GM18526 (cell line): ENCODE measurements around the gene TCEA2.

Experiments
- POLR2A ChIP-seq: IDR thresholded peaks from 3 replicates; pipeline ENCODE4 v1.6.1; 2011; ENCODE audit not compliant: insufficient read length; ENCODE audit errors: extremely low read depth

TCEA2 gene

DNA sequence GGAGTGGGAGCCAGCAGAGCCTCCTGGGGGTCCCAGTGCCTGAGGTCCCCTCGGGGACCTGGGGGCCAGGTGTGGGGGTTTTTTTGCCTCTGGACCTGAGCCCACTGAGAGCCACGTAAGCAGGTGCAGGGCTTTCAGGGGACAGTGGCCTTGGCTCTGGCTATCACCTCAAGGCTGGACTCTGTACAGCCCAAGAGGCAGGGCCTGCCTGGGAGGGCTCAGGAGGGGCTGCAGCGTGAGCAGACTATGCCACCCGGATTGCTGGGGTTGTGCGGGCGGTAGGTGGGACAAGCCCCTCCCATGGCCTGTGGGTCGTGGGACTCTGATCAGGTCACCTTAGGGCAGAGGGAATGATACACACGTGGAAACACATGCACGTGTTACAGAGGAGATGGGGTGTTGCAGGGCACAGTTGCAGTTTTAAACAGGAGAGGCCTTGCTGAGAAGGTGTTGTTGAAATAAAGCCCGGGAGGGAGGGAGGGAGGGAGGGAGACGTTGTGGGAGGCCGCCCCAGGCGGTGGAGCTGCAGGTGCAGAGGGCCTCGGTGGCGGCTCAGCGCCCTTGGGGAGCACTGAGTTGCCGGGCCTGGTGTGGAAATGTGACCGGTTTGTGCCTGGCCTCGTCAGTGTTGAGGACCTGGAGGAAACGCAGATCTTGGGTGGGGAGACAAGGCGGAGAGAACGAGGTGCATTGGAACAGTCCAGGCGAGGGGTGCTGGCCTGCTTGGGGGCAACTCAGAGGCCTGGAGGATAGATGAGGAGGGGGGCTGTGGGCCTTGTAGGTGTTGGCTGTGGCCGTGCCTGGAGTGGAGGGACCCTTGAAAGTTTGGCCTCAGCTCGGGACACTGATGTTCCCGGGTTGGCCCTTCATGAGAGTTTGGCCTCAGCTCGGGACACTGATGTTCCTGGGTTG is 2.3 kb downstream of the TCEA2 start:
- TF ChIP-seq POLR2A = no peak

DNA sequence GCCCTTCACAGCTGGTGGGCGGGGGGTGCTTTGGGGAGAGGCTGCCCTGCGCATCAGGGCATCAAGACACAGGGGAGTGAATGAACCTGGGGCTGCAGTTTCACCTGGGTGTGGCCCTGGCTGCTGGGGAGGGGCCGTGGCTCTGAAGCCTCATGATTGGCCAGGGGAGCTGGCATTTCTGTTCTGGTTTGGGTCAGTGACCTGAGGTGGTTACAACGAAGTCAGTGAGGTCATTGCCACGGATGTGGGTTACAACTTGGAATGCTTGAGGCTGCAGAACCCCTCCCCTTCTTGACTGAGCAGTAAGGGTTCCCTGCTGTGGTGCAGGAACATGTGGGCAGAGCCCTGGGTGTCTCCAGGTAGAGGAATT is 3.0 kb downstream of the TCEA2 start:
- peak; percentile 41 for TF ChIP-seq POLR2A

DNA sequence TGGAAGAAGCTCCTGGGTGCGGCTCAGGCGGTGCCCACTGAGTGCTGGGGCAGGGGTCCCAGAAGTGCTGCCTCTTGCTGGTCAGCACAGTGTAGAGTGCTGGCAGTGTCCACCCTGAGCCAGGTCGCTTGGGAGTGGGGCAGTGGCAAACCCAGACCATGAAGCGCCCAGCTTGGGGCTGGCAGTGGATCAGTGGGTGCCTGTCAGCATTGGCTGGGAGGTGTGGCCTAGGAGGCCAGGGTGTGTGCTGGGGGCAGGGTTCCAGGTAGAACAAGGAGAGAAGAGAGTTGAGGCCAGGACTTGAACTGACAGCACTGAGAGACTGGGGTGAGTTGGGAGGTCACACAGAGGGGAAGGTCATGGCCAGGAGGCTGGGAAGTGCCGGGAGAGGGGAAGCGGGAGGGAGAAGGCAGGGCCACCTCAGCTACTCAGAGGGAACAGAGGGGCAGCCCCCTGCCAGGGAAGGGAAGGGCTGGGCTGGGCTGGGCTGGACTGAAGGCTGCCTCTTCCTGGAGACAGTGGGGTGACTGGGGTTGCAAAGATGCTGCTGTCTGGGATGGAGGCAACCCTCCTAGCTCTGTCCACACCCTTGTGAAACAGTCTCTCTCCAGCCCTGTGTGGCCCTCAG is 4.1 kb downstream of the TCEA2 start:
- no peak for TF ChIP-seq POLR2A

DNA sequence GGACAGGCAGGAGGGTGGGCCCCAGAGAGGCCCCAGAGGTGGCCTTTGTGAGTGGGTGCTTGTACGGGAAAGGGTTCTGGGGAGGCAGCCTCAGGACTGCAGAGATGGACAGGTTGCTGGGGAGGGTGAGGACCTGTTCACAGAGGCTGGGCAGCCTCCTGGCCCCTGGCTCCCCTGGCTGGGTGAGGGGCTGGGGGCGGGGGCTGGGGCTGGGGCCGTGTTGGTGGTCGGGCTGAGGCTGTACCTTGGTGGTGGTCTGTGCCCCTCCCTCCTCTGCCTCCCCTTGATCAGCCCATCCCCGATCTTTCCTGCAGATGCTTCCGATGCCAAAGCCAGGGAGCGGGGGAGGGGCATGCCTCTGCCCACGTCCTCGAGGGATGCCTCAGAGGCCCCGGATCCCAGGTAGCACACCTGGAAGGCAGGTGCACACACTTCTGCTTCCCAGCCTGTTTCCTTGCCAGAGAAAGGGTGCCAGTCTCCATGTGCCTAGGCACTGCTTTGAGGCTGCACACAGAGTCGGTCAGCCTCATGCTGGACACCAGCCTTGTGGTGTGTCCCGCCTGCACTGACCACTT is 4.8 kb downstream of the TCEA2 start:
- TF ChIP-seq POLR2A = no peak

DNA sequence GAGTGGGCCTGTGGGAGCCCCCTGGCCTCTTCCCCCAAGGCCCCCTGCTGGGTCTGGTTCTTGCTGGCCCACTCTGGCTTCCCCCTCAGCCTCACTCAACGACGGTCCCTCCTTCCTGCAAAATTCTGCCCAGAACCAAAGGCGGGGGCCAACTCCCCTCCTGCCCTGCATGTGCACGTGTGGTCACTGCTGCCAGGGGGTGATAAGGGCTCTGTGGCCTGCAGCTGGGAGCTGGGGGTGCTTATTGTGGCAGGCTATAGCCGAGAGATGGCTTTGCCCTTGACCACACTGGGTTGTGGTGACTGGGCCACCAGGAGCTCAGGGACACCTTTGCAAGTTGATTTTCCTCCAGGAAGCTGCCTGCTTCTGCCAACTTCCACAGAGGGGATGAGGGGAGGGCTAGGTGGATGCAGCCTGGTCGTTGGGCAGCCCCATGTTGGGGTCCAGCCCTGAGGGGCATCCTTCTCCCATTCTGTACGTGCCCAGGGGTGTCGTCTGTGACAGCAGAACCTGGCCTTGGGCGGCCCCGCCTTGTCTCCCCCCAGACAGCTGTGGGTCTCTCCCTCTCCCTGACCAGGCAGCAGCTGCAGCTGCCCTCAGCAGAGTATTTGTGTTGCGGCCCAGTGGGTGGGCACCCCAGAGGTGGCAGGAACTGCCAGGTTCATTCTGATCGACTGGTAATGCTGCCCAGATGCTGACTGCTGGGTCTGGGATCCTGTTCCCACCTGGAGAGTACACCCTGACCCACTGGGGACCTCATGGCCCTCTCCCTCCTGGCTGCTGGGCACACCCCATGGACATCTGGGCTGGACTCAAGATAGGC is 5.6 kb downstream of the TCEA2 start:
- no peak for TF ChIP-seq POLR2A

DNA sequence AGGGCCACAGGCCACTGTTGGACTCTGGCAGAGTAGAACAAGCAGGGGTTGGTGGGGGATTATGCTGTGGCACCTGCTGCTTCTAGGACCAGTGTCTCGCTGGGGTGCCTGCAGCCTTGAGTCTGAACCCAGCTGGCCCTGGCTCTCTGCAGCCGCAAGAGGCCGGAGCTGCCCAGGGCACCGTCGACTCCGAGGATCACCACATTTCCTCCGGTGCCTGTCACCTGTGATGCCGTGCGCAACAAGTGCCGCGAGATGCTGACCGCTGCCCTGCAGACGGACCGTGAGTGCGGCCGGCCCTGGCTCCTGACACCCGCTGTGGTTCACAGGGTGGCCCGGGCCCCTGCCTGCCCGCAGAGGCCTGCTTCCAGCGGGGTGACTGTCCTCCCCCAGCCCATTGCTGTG is 6.2 kb downstream of the TCEA2 start:
- no peak for TF ChIP-seq POLR2A

DNA sequence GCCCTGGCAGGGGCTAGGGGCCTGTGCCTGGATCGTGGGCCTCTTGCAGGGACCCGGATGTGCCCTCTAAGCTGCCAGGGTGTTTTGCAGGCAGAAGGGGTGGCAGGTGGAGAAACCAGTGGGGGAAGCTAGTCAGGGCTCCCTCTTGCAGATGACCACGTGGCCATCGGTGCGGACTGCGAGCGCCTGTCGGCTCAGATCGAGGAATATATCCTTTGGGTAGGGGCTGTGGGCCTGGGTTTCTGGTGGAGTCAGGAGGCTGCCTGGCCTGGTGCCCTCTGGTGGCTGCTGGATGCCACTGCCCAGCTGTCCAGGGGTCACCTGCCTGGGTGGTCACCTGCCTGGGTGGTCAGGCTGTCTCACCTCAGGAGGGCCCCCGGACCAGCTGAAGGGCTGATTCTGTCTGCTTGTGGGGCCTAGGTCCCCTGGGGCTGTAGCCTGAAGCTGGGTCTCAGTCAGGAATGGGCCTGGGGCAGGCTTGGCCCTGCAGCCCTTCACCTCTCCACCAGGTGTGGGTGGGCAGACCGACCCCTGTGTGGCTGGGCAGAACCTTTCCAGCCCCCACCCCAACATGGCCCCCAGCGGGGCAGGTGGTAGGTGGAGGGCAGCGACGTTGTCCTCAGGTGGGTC is 6.7 kb downstream of the TCEA2 start:
- no peak for TF ChIP-seq POLR2A

DNA sequence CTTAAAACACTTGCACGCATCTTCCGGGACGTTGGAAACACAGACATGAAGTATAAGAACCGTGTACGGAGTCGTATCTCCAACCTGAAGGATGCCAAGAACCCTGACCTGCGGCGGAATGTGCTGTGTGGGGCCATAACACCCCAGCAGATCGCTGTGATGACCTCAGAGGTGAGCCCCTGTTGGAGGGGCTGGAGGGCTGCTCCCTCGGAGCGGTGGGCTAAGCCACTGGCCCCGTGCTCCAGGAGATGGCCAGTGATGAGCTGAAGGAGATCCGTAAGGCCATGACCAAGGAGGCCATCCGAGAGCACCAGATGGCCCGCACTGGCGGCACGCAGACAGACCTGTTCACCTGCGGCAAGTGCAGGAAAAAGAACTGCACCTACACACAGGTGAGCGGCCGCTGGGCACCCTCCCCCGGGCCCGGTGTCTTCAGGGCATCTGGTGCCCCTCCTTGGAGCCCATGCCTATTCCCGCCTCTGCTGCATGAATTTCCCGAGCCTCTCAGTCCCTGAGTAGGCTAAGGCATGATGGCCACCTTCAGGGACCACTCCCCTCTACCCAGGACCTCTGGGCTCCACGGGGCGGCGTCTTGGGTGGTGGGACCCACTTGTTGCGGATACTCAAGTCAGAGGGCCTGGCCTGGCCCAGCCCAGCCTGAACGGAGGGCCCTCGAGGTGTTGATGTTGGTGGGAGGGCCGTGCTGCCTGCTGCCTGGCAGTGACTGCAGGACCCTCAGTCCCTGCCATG is 7.4 kb downstream of the TCEA2 start:
- TF ChIP-seq POLR2A = no peak

DNA sequence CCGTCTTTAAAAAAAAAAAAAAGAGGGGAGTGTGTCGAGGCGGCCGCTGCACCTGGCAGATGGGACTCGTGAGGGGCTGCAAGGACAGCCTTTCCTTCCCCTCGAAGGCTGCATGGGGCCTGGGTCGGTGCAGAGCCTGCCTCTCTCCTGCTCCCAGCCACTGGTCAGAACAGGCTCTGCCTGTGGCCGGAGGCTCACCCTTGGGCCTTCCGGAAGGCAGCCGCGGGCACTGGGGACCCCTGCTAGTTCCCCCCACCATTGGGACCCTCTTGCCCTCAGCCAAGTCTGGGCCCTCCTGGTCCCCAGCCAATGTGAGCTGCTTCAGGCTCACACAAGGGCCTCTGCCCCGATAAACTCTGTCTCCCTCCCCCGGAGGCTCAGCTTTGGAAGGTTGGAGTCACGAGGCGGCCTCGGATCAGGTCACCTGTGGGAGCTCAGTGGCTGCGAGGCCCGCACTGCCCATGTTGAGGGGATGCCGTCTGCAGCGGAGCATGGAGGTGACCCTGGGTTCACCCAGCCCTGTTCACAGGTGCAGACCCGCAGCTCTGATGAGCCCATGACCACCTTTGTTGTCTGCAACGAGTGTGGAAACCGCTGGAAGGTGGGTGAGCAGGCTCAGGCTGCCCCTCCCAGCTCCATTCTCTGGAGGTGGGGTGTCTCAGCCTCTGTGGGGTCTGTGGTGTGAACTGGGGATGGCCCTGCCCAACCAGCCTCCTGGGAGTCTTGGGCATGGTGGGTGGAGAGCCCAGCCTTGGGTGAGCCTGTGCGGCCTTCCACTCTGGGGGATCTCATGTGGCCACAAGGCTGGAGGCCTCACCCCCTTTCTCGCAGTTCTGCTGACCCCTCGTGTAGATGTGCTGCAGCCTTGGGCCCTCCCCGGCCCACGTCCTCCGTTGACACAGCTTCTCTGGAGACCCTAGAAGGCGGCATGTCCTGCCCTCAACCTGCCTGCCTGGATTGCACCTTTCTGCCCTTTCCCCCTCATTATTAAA is 8.6 kb downstream of the TCEA2 start:
- TF ChIP-seq POLR2A = peak; percentile 23

DNA sequence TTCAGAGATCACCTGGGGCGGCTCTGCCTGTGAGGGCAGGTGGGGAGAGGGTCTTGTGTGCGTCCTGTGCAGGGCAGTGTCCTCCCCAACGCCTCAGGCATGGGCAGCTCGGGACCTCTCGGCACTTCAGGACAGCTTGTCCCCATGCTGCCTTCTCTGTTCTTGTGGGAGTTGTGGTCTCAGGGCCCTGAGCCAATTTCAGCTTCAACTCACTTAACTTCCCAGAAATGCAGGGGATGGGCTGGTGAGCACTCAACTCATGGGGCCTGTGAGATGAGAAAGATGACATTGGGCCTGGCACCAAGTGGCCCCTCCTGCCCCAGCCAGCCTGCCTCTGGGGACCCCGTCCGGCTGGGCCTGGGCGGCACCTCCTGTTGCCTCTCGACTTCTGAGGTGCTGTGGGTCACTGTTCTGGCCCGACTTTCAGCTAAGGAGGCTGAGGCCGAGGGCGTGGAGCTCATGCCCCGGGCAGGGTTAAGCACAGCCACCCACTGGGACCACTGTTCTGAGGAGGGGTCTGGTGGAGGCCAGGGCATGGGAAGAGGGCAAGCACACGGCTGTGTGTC is 9.6 kb downstream of the TCEA2 start:
- no peak for TF ChIP-seq POLR2A

DNA sequence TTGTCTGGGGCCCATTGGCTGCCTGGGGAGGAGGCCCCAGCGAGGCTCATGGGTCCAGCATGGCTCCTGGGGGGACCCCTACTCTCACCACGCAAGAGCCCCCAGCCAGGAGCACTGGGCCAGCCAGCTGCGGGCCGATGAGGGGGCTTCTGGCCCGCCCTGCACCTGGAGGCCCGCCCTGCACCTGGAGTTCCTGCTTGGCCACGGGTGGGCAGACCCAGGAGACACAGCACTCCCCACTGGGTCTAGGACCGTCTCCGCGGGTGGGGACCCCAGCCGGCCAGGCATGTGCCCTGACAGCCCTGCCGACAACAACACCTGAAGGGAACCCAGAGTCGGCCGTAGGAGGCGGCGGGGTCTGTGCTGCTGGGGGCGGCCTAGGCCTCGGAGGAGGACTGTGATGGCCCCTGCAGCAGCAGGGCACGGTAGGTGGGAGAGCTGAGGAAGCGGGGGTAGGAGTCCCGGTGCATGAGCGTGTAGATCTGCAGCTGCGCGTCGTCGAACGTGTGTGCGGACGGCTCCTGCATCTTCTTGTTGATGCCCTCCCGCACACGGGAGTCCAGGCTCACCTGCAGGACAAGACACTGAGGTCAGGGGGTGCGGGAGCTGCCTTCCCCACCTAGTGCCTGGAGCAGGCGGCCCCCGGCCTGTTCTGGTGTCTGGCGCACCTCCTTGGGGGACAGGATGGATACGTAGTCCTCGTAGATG is 10.6 kb downstream of the TCEA2 start:
- no peak for TF ChIP-seq POLR2A

DNA sequence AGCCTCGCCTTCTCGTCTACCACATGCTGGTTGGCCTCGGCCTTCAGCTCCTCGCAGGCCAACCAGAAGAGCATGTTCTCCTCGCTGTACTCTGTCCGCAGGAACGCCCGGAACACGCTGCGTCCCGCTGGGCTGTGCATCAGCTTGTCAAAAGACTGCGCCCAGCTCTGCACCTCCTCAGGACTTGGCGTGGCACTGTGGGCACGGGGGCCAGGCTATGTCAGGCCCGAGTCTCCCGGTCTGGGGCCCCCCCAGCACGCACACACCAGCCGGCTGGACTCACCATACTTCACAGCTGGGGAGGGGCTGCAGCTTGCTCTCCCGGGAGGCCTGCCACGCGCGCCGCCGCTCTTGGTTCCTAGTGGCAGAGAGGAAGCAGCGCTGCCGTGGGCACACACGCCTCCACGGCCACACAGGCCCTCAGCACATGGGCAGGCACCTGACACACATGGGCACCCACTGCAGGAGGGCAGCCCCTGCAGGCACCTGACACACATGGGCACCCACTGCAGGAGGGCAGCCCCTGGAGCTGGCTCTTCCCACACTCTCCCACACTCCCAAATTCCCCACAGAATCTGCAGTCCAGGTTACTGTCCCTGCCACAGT is 11.3 kb downstream of the TCEA2 start:
- no peak for TF ChIP-seq POLR2A

DNA sequence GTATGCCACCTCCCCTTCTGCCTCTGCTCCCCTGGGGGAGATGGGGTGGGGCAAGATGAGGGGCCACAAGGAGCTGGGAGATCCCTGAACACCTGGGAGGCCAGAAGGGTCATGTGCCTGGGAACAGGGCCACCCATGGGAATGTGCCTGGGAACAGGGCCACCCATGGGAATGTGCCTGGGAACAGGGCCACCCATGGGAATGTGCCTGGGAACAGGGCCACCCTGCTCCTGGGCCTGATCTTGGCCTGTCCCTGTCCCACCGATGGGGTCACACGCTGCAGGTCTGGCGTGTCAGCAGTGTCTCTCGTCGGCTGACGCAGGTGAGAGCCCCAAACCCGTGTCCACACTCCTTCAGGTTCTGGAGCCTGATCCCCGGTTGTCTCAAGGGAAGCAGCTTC is 12.0 kb downstream of the TCEA2 start:
- TF ChIP-seq POLR2A = no peak
